ENCODE results near the gene TCAIM.
A peak's percentile ranks its signal among the peaks of the same experiment; 100 is the strongest.

GRCh38 chr3:44338010-44338827, at the start of gene TCAIM:
- TF ChIP-seq POLR2A (IDR thresholded peaks at IDR 0.05) = peak in 3 of 4 donors; percentile 73 to 86 (median 84)
- TF ChIP-seq, protein P1, sequence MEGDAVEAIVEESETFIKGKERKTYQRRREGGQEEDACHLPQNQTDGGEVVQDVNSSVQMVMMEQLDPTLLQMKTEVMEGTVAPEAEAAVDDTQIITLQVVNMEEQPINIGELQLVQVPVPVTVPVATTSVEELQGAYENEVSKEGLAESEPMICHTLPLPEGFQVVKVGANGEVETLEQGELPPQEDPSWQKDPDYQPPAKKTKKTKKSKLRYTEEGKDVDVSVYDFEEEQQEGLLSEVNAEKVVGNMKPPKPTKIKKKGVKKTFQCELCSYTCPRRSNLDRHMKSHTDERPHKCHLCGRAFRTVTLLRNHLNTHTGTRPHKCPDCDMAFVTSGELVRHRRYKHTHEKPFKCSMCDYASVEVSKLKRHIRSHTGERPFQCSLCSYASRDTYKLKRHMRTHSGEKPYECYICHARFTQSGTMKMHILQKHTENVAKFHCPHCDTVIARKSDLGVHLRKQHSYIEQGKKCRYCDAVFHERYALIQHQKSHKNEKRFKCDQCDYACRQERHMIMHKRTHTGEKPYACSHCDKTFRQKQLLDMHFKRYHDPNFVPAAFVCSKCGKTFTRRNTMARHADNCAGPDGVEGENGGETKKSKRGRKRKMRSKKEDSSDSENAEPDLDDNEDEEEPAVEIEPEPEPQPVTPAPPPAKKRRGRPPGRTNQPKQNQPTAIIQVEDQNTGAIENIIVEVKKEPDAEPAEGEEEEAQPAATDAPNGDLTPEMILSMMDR (IDR thresholded peaks at IDR 0.05) = no peak
